ENCODE measurements around the gene NDUFB2. TPM values are rescaled to one million over a fixed set of nuclear protein-coding genes. Genes with fewer than 3 reads are reported as not detected.
"Not testable (repeated sequence)": the region's sequence is repeated elsewhere in the genome, so short reads cannot be mapped to it uniquely, and the experiment has no call there.

Gene NDUFB2
- total RNA-seq, 1 donor from 2014 or later, result 192 TPM

GRCh38 chr7:140662938-140663337 lies 33.6 kb upstream of the NDUFB2 start:
- DNase-seq; H3K27ac Mint-ChIP-seq; H3K36me3 Mint-ChIP-seq (ENCODE audit: low read depth); intact Hi-C loops (cut with micrococcal nuclease); H3K9me3 Mint-ChIP-seq; H3K4me3 Mint-ChIP-seq; H3K4me1 Mint-ChIP-seq: not testable (repeated sequence)
- H3K27me3 Mint-ChIP-seq, result peaks cover 41% of the 10 kb centered on the region

- no peaks in the 10 kb centered on the region for H3K36me3 Mint-ChIP-seq (ENCODE audit: low read depth)
- no peak overlapping the region for H3K4me3 Mint-ChIP-seq
- H3K9me3 Mint-ChIP-seq, result no peaks in the 10 kb centered on the region
- H3K27me3 Mint-ChIP-seq, result peaks cover 36% of the 10 kb centered on the region
- DNase-seq, result no peak
- peaks cover 5% of the 10 kb centered on the region for H3K4me1 Mint-ChIP-seq
- H3K27ac Mint-ChIP-seq, result no peak overlapping the region
- intact Hi-C loops (cut with micrococcal nuclease), result no loop called here
These were observed 29.0 kb upstream of the NDUFB2 start for GRCh38 chr7:140667476-140667875.

- H3K36me3 Mint-ChIP-seq (ENCODE audit: low read depth), result no peaks in the 10 kb centered on the region
- H3K27ac Mint-ChIP-seq, result no peak overlapping the region
- no peaks in the 10 kb centered on the region for H3K9me3 Mint-ChIP-seq
- H3K4me3 Mint-ChIP-seq, result no peak overlapping the region
- DNase-seq, result no peak
- peaks cover 29% of the 10 kb centered on the region for H3K27me3 Mint-ChIP-seq
- intact Hi-C loops (cut with micrococcal nuclease), result no loop called here
- H3K4me1 Mint-ChIP-seq, result peaks cover 8% of the 10 kb centered on the region
These were observed 27.9 kb upstream of the NDUFB2 start for GRCh38 chr7:140668641-140669040.

- H3K9me3 Mint-ChIP-seq, result no peaks in the 10 kb centered on the region
- no peaks in the 10 kb centered on the region for H3K36me3 Mint-ChIP-seq (ENCODE audit: low read depth)
- intact Hi-C loops (cut with micrococcal nuclease), result no loop called here
These were observed 27.2 kb upstream of the NDUFB2 start for GRCh38 chr7:140669352-140669751.

GRCh38 chr7:140669862-140670261 lies 26.6 kb upstream of the NDUFB2 start:
- H3K36me3 Mint-ChIP-seq (ENCODE audit: low read depth); DNase-seq; H3K4me3 Mint-ChIP-seq; H3K9me3 Mint-ChIP-seq; H3K27ac Mint-ChIP-seq; intact Hi-C loops (cut with micrococcal nuclease): not testable (repeated sequence)
- Mint-ChIP-seq H3K4me1 (peaks cover 20% of the 10 kb centered on the region), H3K27me3 (peaks cover 21% of the 10 kb centered on the region)

More at GRCh38 chr7:140669352-140669751, 27.2 kb upstream of the NDUFB2 start:
- H3K27me3 Mint-ChIP-seq, result peaks cover 25% of the 10 kb centered on the region
- H3K4me1 Mint-ChIP-seq, result peaks cover 15% of the 10 kb centered on the region
- H3K27ac Mint-ChIP-seq, result no peak overlapping the region
- DNase-seq, result no peak
- H3K4me3 Mint-ChIP-seq, result no peak overlapping the region

- H3K9me3 Mint-ChIP-seq, result no peaks in the 10 kb centered on the region
- no peak overlapping the region for H3K4me3 Mint-ChIP-seq
- no peak overlapping the region for H3K27ac Mint-ChIP-seq
- no peak for DNase-seq
- peaks cover 24% of the 10 kb centered on the region for H3K4me1 Mint-ChIP-seq
- H3K27me3 Mint-ChIP-seq, result peaks cover 16% of the 10 kb centered on the region
- H3K36me3 Mint-ChIP-seq (ENCODE audit: low read depth), result peaks cover 4% of the 10 kb centered on the region
- intact Hi-C loops (cut with micrococcal nuclease), result no loop called here
These were observed 26.1 kb upstream of the NDUFB2 start for GRCh38 chr7:140670343-140670935.

GRCh38 chr7:140671966-140672365 lies 24.5 kb upstream of the NDUFB2 start:
- DNase-seq, result no peak
- Mint-ChIP-seq H3K9me3 (no peaks in the 10 kb centered on the region), H3K36me3 (ENCODE audit: low read depth) (peaks cover 10% of the 10 kb centered on the region), H3K4me1 (peaks cover 28% of the 10 kb centered on the region), H3K27me3 (peaks cover 10% of the 10 kb centered on the region), H3K4me3 (peak overlapping the region; percentile 69), H3K27ac (peak overlapping the region; percentile 63)
- intact Hi-C loops (cut with micrococcal nuclease), result loop anchor here (2.0 kb wide), 1 partner anchor 193 kb away; the partner anchor contains the start of gene MKRN1

GRCh38 chr7:140672382-140673062 lies 24.0 kb upstream of the NDUFB2 start, which contains the start of gene ADCK2:
ADCK2 (plus strand) TSS chr7:140672945; CDS start chr7:140673331, 386 bp downstream.
- no peak for DNase-seq
- peaks cover 10% of the 10 kb centered on the region for H3K27me3 Mint-ChIP-seq
- no peaks in the 10 kb centered on the region for H3K9me3 Mint-ChIP-seq
- peak within 1 kb of the TSS; percentile 87 for H3K27ac Mint-ChIP-seq
- intact Hi-C loops (cut with micrococcal nuclease), result loop anchor here (1.0 to 2.0 kb wide), 4 partner anchors 24 to 342 kb away; partner anchors contain the start of genes MKRN1, MRPS33 and NDUFB2
- peaks cover 10% of the 10 kb centered on the region for H3K36me3 Mint-ChIP-seq (ENCODE audit: low read depth)
- peaks cover 28% of the 10 kb centered on the region for H3K4me1 Mint-ChIP-seq
- H3K4me3 Mint-ChIP-seq, result peak within 1 kb of the TSS; percentile 89

GRCh38 chr7:140673063-140673773 lies 23.3 kb upstream of the NDUFB2 start:
- Mint-ChIP-seq H3K4me1 (peaks cover 31% of the 10 kb centered on the region), H3K36me3 (ENCODE audit: low read depth) (peaks cover 15% of the 10 kb centered on the region), H3K4me3 (peak overlapping the region; percentile 89), H3K27me3 (peaks cover 4% of the 10 kb centered on the region), H3K9me3 (no peaks in the 10 kb centered on the region), H3K27ac (peak overlapping the region; percentile 87)
- intact Hi-C loops (cut with micrococcal nuclease), result loop anchor here (1.0 to 2.0 kb wide), 4 partner anchors 23 to 341 kb away; partner anchors contain the start of genes MKRN1, MRPS33 and NDUFB2
- peak; percentile 90 for DNase-seq

- Mint-ChIP-seq H3K9me3 (no peaks in the 10 kb centered on the region), H3K4me3 (peak overlapping the region; percentile 89), H3K4me1 (peaks cover 31% of the 10 kb centered on the region), H3K36me3 (ENCODE audit: low read depth) (peaks cover 20% of the 10 kb centered on the region), H3K27me3 (peaks cover 3% of the 10 kb centered on the region), H3K27ac (peak overlapping the region; percentile 87)
- intact Hi-C loops (cut with micrococcal nuclease), result loop anchor here (1.0 to 2.0 kb wide), 4 partner anchors 23 to 341 kb away; partner anchors contain the start of genes MKRN1, MRPS33 and NDUFB2
- DNase-seq, result no peak
These were observed 22.7 kb upstream of the NDUFB2 start for GRCh38 chr7:140673774-140674155.

GRCh38 chr7:140674356-140674800 lies 22.1 kb upstream of the NDUFB2 start:
- DNase-seq, result no peak
- Mint-ChIP-seq H3K36me3 (ENCODE audit: low read depth) (peaks cover 25% of the 10 kb centered on the region), H3K9me3 (no peaks in the 10 kb centered on the region), H3K27me3 (peaks cover 2% of the 10 kb centered on the region), H3K4me1 (peaks cover 31% of the 10 kb centered on the region), H3K27ac (peak overlapping the region; percentile 11), H3K4me3 (peak overlapping the region; percentile 89)
- intact Hi-C loops (cut with micrococcal nuclease), result no loop called here

GRCh38 chr7:140674899-140675701 lies 21.4 kb upstream of the NDUFB2 start:
- H3K9me3 Mint-ChIP-seq, result no peaks in the 10 kb centered on the region
- intact Hi-C loops (cut with micrococcal nuclease), result no loop called here

GRCh38 chr7:140675726-140676125 lies 20.8 kb upstream of the NDUFB2 start:
- Mint-ChIP-seq H3K4me1 (peaks cover 31% of the 10 kb centered on the region), H3K27me3 (no peaks in the 10 kb centered on the region), H3K36me3 (ENCODE audit: low read depth) (peaks cover 32% of the 10 kb centered on the region), H3K4me3 (no peak overlapping the region), H3K27ac (peak overlapping the region; percentile 31), H3K9me3 (no peaks in the 10 kb centered on the region)
- no peak for DNase-seq
- intact Hi-C loops (cut with micrococcal nuclease), result no loop called here

More at GRCh38 chr7:140674899-140675701, 21.4 kb upstream of the NDUFB2 start:
- Mint-ChIP-seq H3K27me3 (no peaks in the 10 kb centered on the region), H3K4me3 (peak overlapping the region; percentile 89), H3K4me1 (peaks cover 31% of the 10 kb centered on the region), H3K27ac (peak overlapping the region; percentile 31), H3K36me3 (ENCODE audit: low read depth) (peaks cover 29% of the 10 kb centered on the region)
- no peak for DNase-seq
